Measurements from ENCODE around the gene ATAD1. TPM values are rescaled to one million over a fixed set of nuclear protein-coding genes. Genes with fewer than 3 reads are reported as not detected.

ATAD1 gene
- polyA plus RNA-seq, 3 donors, result 6.3 to 13.2 (median 10.2) TPM

- peaks cover 3 to 7% of the 10 kb centered on the region in 2 donors for H3K36me3 Mint-ChIP-seq
- peak within 1 kb of the TSS; percentile 81 to 97 (median 86) for H3K4me3 ChIP-seq (replicated peaks in 1 of 3; ENCODE audit: low read depth in 2 of 3, low read length in 3 of 3)
- H3K79me2 ChIP-seq (ENCODE audit: insufficient read depth, low read length), result peaks cover 51% of the 10 kb centered on the region
- peak within 1 kb of the TSS; percentile 98 to 99 for H3K4me3 Mint-ChIP-seq
- H4K20me1 ChIP-seq (ENCODE audit: insufficient read depth, low read length), result peaks cover 43% of the 10 kb centered on the region
- H3K9me3 Mint-ChIP-seq, result peaks cover 0 to 2% (median 0%) of the 10 kb centered on the region in 7 donors
- 1% methylated on average over 85 of the region's 89 CpGs for whole genome bisulfite sequencing (ENCODE audit: insufficient coverage)
- intact Hi-C loops (cut with micrococcal nuclease), result loop anchor here (5.0 to 10.0 kb wide), 5 partner anchors 254 to 692 kb away; no protein-coding TSS in a partner anchor
- H2AFZ ChIP-seq (ENCODE audit: insufficient read depth, low read depth, low read length, poor library complexity, severe bottlenecking), result peak within 1 kb of the TSS; percentile 93
- peak within 1 kb of the TSS; percentile 92 to 98 (median 97) for H3K27ac Mint-ChIP-seq
- no peaks in the 10 kb centered on the region for H3K27me3 ChIP-seq (ENCODE audit: control insufficient read depth in 2 of 2, insufficient read depth in 2 of 2, low read length in 2 of 2)
- peaks cover 28% of the 10 kb centered on the region for H3K4me1 Mint-ChIP-seq
- DNase-seq, result peak; percentile 82 to 88 (median 86)
- TF ChIP-seq, protein P1, sequence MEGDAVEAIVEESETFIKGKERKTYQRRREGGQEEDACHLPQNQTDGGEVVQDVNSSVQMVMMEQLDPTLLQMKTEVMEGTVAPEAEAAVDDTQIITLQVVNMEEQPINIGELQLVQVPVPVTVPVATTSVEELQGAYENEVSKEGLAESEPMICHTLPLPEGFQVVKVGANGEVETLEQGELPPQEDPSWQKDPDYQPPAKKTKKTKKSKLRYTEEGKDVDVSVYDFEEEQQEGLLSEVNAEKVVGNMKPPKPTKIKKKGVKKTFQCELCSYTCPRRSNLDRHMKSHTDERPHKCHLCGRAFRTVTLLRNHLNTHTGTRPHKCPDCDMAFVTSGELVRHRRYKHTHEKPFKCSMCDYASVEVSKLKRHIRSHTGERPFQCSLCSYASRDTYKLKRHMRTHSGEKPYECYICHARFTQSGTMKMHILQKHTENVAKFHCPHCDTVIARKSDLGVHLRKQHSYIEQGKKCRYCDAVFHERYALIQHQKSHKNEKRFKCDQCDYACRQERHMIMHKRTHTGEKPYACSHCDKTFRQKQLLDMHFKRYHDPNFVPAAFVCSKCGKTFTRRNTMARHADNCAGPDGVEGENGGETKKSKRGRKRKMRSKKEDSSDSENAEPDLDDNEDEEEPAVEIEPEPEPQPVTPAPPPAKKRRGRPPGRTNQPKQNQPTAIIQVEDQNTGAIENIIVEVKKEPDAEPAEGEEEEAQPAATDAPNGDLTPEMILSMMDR (IDR thresholded peaks at IDR 0.05), result no peak
- peak within 1 kb of the TSS; percentile 97 for H3K4me2 ChIP-seq (replicated peaks; ENCODE audit: extremely low read depth, low read length, poor library complexity, severe bottlenecking)
- peak within 1 kb of the TSS; percentile 89 to 93 for H3K27ac ChIP-seq (ENCODE audit: low read depth in 1 of 2, low read length in 2 of 2)
- peaks cover 16 to 45% of the 10 kb centered on the region in 2 donors for H3K4me1 ChIP-seq (ENCODE audit: control insufficient read depth in 1 of 2, insufficient read depth in 2 of 2, low read length in 2 of 2)
- no peaks in the 10 kb centered on the region for H3K27me3 Mint-ChIP-seq (ENCODE audit: low read depth in 3 of 3)
- peak within 1 kb of the TSS; percentile 83 for H3K9ac ChIP-seq (ENCODE audit: insufficient read depth, low read length, poor library complexity, severe bottlenecking)
- H3K9me3 ChIP-seq (replicated peaks in 1 of 2; ENCODE audit: control insufficient read depth in 1 of 2, insufficient read depth in 1 of 2, low read length in 2 of 2), result no peaks in the 10 kb centered on the region
- H3K36me3 ChIP-seq (replicated peaks in 1 of 2; ENCODE audit: control insufficient read depth in 1 of 2, insufficient read depth in 2 of 2, low read length in 2 of 2), result no peaks in the 10 kb centered on the region
Observed at GRCh38 chr10:87863053-87863943, 45.3 kb upstream of the ATAD1 start, which contains the start of the genes KLLN and PTEN. Gene KLLN (minus strand): TSS chr10:87863533. CDS start chr10:87862487, 1,046 bp downstream. Gene PTEN (plus strand): TSS chr10:87863625. CDS start chr10:87864470, 845 bp downstream.

DNA sequence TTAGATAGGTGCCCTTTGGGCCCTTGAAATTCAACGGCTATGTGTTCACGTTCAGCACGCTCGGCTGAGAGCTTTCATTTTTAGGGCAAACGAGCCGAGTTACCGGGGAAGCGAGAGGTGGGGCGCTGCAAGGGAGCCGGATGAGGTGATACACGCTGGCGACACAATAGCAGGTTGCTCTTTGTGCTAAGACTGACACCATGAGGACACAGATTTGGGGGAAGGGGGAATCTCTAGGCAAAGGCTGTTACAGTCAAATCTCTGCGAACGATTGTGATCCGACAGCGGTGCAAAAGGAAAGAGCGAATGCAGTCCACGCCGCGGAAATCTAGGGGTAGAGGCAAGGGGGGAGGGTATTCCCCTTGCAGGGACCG is 44.6 kb upstream of the ATAD1 start:
- Histone ChIP-seq H3K36me3 (replicated peaks in 1 of 2; ENCODE audit: control insufficient read depth in 1 of 2, insufficient read depth in 2 of 2, low read length in 2 of 2) (no peaks in the 10 kb centered on the region), H3K27ac (ENCODE audit: low read depth in 1 of 2, low read length in 2 of 2) (peak overlapping the region; percentile 89 to 93), H3K4me3 (replicated peaks in 1 of 3; ENCODE audit: low read depth in 2 of 3, low read length in 3 of 3) (peak overlapping the region; percentile 81 to 97 (median 86)), H3K9ac (ENCODE audit: insufficient read depth, low read length, poor library complexity, severe bottlenecking) (peak overlapping the region; percentile 83), H2AFZ (ENCODE audit: insufficient read depth, low read depth, low read length, poor library complexity, severe bottlenecking) (peak overlapping the region; percentile 93), H3K79me2 (ENCODE audit: insufficient read depth, low read length) (peaks cover 45% of the 10 kb centered on the region), H3K4me2 (replicated peaks; ENCODE audit: extremely low read depth, low read length, poor library complexity, severe bottlenecking) (peak overlapping the region; percentile 97), H4K20me1 (ENCODE audit: insufficient read depth, low read length) (peaks cover 37% of the 10 kb centered on the region), H3K4me1 (ENCODE audit: control insufficient read depth in 1 of 2, insufficient read depth in 2 of 2, low read length in 2 of 2) (peaks cover 16 to 39% of the 10 kb centered on the region in 2 donors), H3K27me3 (ENCODE audit: control insufficient read depth in 2 of 2, insufficient read depth in 2 of 2, low read length in 2 of 2) (no peaks in the 10 kb centered on the region), H3K9me3 (replicated peaks in 1 of 2; ENCODE audit: control insufficient read depth in 1 of 2, insufficient read depth in 1 of 2, low read length in 2 of 2) (no peaks in the 10 kb centered on the region)
- DNase-seq, result no peak
- Mint-ChIP-seq H3K9me3 (peaks cover 0 to 2% (median 0%) of the 10 kb centered on the region in 7 donors), H3K4me3 (peak overlapping the region; percentile 98 to 99), H3K27me3 (ENCODE audit: low read depth in 3 of 3) (no peaks in the 10 kb centered on the region), H3K4me1 (peaks cover 25% of the 10 kb centered on the region), H3K36me3 (peaks cover 3 to 7% of the 10 kb centered on the region in 2 donors), H3K27ac (peak overlapping the region; percentile 92 to 98 (median 97))
- TF ChIP-seq, protein P1 (IDR thresholded peaks at IDR 0.05), result no peak
- 1% methylated on average over 16 of the region's 21 CpGs for WGBS (ENCODE audit: insufficient coverage)
- intact Hi-C loops (cut with micrococcal nuclease), result loop anchor here (5.0 to 10.0 kb wide), 5 partner anchors 255 to 692 kb away; no protein-coding TSS in a partner anchor

Measured in CD14-positive monocyte (primary cell).